Endothelial cell of umbilical vein (primary cell): ENCODE results near the gene SYNM. TPM values are rescaled to one million over a fixed set of nuclear protein-coding genes. Genes with fewer than 3 reads are reported as not detected.

Experiments
- BruUV-seq: library from RNA; stranded (reverse); fragments of 400-500 nt; replicated peaks from 2 replicates; lab custom pipeline; 2021; lab: Mats Ljungman, UMichigan
- CTCF ChIA-PET: fragments of 300-600, 350-600 bp; sonication (Branson Sonifier 250); formaldehyde crosslinking; loops from one replicate; lab custom pipeline; 2021; ENCODE audit warnings: antibody characterized with exemption, inconsistent platforms; lab: Charles Lee
- POLR2A ChIA-PET: fragments of 300-600, 350-600 bp; sonication (Branson Sonifier 250); formaldehyde crosslinking; loops from one replicate; lab custom pipeline; 2021; ENCODE audit warnings: antibody characterized with exemption, inconsistent platforms; lab: Charles Lee
- DNase-seq: peaks from one replicate; pipeline ENCODE4 v3.0.0-alpha.2; 2011; ENCODE audit warnings: low read depth, low spot score
- FAIRE-seq: peaks from 2 replicates; lab custom pipeline; 2011; peaks lifted over from hg19 to GRCh38; lab: Jason Lieb, UNC
- H2AFZ ChIP-seq: 2 replicates; pipeline ENCODE4 v1.6.0; 2012; ENCODE audit warnings: low read depth, low read length, control low read depth, inconsistent platforms
- H3K27ac ChIP-seq: 2 replicates; pipeline ENCODE4 v1.5.1; 2011; ENCODE audit warnings: low read depth, mild to moderate bottlenecking, control low read depth, low read length, moderate library complexity; ENCODE audit not compliant: insufficient read depth
- H3K27me3 ChIP-seq, 2 experiments: 2 replicates each; pipeline versions ENCODE4 v1.6.0 to v1.6.1; 2011; ENCODE audit warnings: low read length in 2 of 2, mixed read lengths in 1 of 2; ENCODE audit not compliant: control insufficient read depth in 2 of 2, insufficient read depth in 2 of 2
- H3K36me3 ChIP-seq, 2 experiments: 2 replicates in 1 of 2; 3 replicates in 1 of 2; pipeline ENCODE4 v1.5.1; 2011; ENCODE audit warnings: low read length in 2 of 2, mild to moderate bottlenecking in 1 of 2, moderate library complexity in 1 of 2; ENCODE audit not compliant: control insufficient read depth in 2 of 2, insufficient read depth in 2 of 2; ENCODE audit errors: extremely low read depth in 1 of 2
- H3K4me1 ChIP-seq: 3 replicates; pipeline ENCODE4 v1.5.1; 2011; ENCODE audit warnings: mild to moderate bottlenecking, low read length; ENCODE audit not compliant: control insufficient read depth, insufficient read depth; ENCODE audit errors: extremely low read depth
- H3K4me2 ChIP-seq: 2 replicates; pipeline ENCODE4 v1.6.1; 2011; ENCODE audit warnings: low read length, control low read depth, mixed read lengths; ENCODE audit not compliant: insufficient read depth
- H3K4me3 ChIP-seq, 3 experiments: fragments of 200-600 bp in 1 of 3; sonication (generic), shearing (Covaris generic) in 1 of 3; replicated peaks in 1 of 3; 2 replicates each; pipeline ENCODE4 v1.5.1; 2011 to 2016; ENCODE audit warnings: control low read depth in 3 of 3, low read length in 3 of 3, mild to moderate bottlenecking in 2 of 3, inconsistent platforms in 1 of 3, low read depth in 1 of 3, moderate library complexity in 1 of 3; ENCODE audit not compliant: insufficient read depth in 1 of 3
- H3K79me2 ChIP-seq: 2 replicates; pipeline ENCODE4 v1.6.0; 2012; ENCODE audit warnings: low read length, inconsistent platforms; ENCODE audit not compliant: control insufficient read depth, insufficient read depth
- H3K9ac ChIP-seq: replicated peaks from 2 replicates; pipeline ENCODE3; 2011; ENCODE audit warnings: low read length, control low read depth; ENCODE audit not compliant: insufficient read depth; ENCODE audit errors: extremely low read depth
- H3K9me1 ChIP-seq: replicated peaks from 3 replicates; pipeline ENCODE4 v1.6.0; 2011; ENCODE audit warnings: mild to moderate bottlenecking, low read length; ENCODE audit not compliant: control insufficient read depth, insufficient read depth; ENCODE audit errors: extremely low read depth
- H3K9me3 ChIP-seq: replicated peaks from 2 replicates; pipeline ENCODE4 v1.5.1; 2012; ENCODE audit warnings: low read length, inconsistent platforms; ENCODE audit not compliant: control insufficient read depth, insufficient read depth
- H4K20me1 ChIP-seq: replicated peaks from 2 replicates; pipeline ENCODE3; 2011; ENCODE audit warnings: mild to moderate bottlenecking, low read length; ENCODE audit not compliant: control insufficient read depth, insufficient read depth; ENCODE audit errors: extremely low read depth
- EZH2 ChIP-seq: IDR thresholded peaks from 2 replicates; pipeline ENCODE4 v1.6.1; 2012; ENCODE audit warnings: borderline replicate concordance, low read depth, mild to moderate bottlenecking, moderate library complexity, low read length, inconsistent platforms; ENCODE audit not compliant: severe bottlenecking
- FOS ChIP-seq: IDR thresholded peaks from 2 replicates; pipeline ENCODE4 v1.6.1; 2011; ENCODE audit warnings: mild to moderate bottlenecking, low read length, moderate library complexity, borderline replicate concordance; ENCODE audit not compliant: insufficient read depth
- GATA2 ChIP-seq: IDR thresholded peaks from 2 replicates; pipeline ENCODE4 v1.7.0; 2011; ENCODE audit warnings: low read depth, mild to moderate bottlenecking, moderate library complexity, mixed read lengths, low read length; ENCODE audit not compliant: insufficient read length, insufficient read depth
- JUN ChIP-seq: IDR thresholded peaks from 2 replicates; pipeline ENCODE4 v1.6.1; 2011; ENCODE audit warnings: borderline replicate concordance, low read depth; ENCODE audit not compliant: insufficient read length, insufficient read depth
- MAX ChIP-seq: IDR thresholded peaks from 2 replicates; pipeline ENCODE4 v1.6.1; 2011; ENCODE audit not compliant: insufficient read depth, insufficient read length
- MYC ChIP-seq: IDR thresholded peaks from one replicate; pipeline ENCODE4 v1.6.1; 2011; ENCODE audit warnings: mild to moderate bottlenecking, low read depth, low read length
- POLR2A ChIP-seq: IDR thresholded peaks from 2 replicates; pipeline ENCODE4 v1.6.1; 2012; ENCODE audit warnings: low read depth, mild to moderate bottlenecking, control low read depth, low read length
- POLR2AphosphoS5 ChIP-seq: IDR thresholded peaks from 2 replicates; pipeline ENCODE4 v1.6.1; 2012; ENCODE audit warnings: low read depth, mild to moderate bottlenecking, control low read depth, low read length, moderate library complexity; ENCODE audit not compliant: insufficient read depth
- dilution Hi-C: fragments of 300-500 bp; cut with MboI; formaldehyde crosslinking; loops from one replicate; pipeline ENCODE4 v1.15.0; 2019; ENCODE audit warnings: low sequenced_read_pairs; ENCODE audit not compliant: extremely low pct_ligation_motif_present
- intact Hi-C: fragments of 100-400 bp; cut with micrococcal nuclease; formaldehyde crosslinking; loops from one replicate; pipeline ENCODE4 v1.10.0; 2022
- polyA plus RNA-seq, 4 experiments: library from polyadenylated mRNA; depleted of rRNA in 3 of 4; stranded (reverse) in 3 of 4; unstranded in 1 of 4; fragments of >200 nt; gene quantifications; 2 replicates each; pipeline versions ENCODE4 v1.2.1 to v1.2.3, GENCODE V29; 2011 to 2012; ENCODE audit warnings: missing spikeins in 1 of 4
- total RNA-seq: library from RNA; stranded (reverse); gene quantifications from 2 replicates; pipeline ENCODE4 v1.2.3, GENCODE V29; 2021
- TF ChIP-seq, protein P1 (sequence below), 2 donors: IDR thresholded peaks; 1 replicate in 1 of 2; 2 replicates in 1 of 2; pipeline ENCODE4 v1.5.1; 2011; ENCODE audit warnings: low read length in 2 of 2, mild to moderate bottlenecking in 2 of 2, moderate library complexity in 2 of 2, control low read depth in 1 of 2, inconsistent platforms in 1 of 2, low read depth in 1 of 2; ENCODE audit not compliant: insufficient read depth in 1 of 2; ENCODE audit errors: extremely low read depth in 1 of 2

The SYNM gene
- total and polyA plus RNA-seq, 2 donors (not counting 3 experiments of a cell fraction or from before 2014, with no cell fraction given), result 3.7 to 10.2 TPM

- H3K27ac ChIP-seq, result peak overlapping the region; percentile 88
- no peaks in the 10 kb centered on the region for H3K9me3 ChIP-seq
- TF ChIP-seq MYC (no peak), EZH2 (no peak), FOS (peak; percentile 79), MAX (no peak), POLR2A (no peak), POLR2AphosphoS5 (no peak), GATA2 (peak; percentile 33), JUN (peak; percentile 87)
- TF ChIP-seq, protein P1, sequence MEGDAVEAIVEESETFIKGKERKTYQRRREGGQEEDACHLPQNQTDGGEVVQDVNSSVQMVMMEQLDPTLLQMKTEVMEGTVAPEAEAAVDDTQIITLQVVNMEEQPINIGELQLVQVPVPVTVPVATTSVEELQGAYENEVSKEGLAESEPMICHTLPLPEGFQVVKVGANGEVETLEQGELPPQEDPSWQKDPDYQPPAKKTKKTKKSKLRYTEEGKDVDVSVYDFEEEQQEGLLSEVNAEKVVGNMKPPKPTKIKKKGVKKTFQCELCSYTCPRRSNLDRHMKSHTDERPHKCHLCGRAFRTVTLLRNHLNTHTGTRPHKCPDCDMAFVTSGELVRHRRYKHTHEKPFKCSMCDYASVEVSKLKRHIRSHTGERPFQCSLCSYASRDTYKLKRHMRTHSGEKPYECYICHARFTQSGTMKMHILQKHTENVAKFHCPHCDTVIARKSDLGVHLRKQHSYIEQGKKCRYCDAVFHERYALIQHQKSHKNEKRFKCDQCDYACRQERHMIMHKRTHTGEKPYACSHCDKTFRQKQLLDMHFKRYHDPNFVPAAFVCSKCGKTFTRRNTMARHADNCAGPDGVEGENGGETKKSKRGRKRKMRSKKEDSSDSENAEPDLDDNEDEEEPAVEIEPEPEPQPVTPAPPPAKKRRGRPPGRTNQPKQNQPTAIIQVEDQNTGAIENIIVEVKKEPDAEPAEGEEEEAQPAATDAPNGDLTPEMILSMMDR (IDR thresholded peaks at IDR 0.05; ENCODE audit: extremely low read depth in 1 of 2, insufficient read depth in 1 of 2, low read depth in 1 of 2, low read length in 2 of 2), result no peak
- dilution Hi-C loops (no loop called here), intact Hi-C loops (loop anchor here (1.0 to 5.0 kb wide), 7 partner anchors 11 to 443 kb away; partner anchors contain the start of genes LRRC28, MEF2A and SYNM)
- no peaks in the 10 kb centered on the region for H3K79me2 ChIP-seq
- peaks cover 30% of the 10 kb centered on the region for H3K4me1 ChIP-seq
- no peaks in the 10 kb centered on the region for H3K36me3 ChIP-seq
- BruUV-seq, result no TSS peak
- peak overlapping the region; percentile 13 for H3K4me2 ChIP-seq
- ChIA-PET CTCF (interaction anchor here (0.6 to 2.2 kb wide), 10 partner anchors 11 to 580 kb away, joined by 3 to 35 read pairs (median 4); partner anchors contain the start of gene SYNM), POLR2A (interaction anchor here (1.5 kb wide), 1 partner anchor 18 kb away, joined by 4 read pairs; no protein-coding TSS in a partner anchor)
- DNase-seq, result peak; percentile 95
- no peaks in the 10 kb centered on the region for H3K9me1 ChIP-seq
- no peaks in the 10 kb centered on the region for H3K27me3 ChIP-seq
- peak overlapping the region; percentile 12 for H2AFZ ChIP-seq
- H4K20me1 ChIP-seq, result no peaks in the 10 kb centered on the region
- peak overlapping the region; percentile 72 for H3K9ac ChIP-seq
- H3K4me3 ChIP-seq, result no peak overlapping the region
- peak; percentile 99 for FAIRE-seq
These were observed 19.0 kb downstream of the SYNM start for GRCh38 chr15:99123713-99124451.
